GM12865 (cell line): ENCODE results near the gene HS3ST4.

Experiments
- DNase-seq: peaks from one replicate; pipeline ENCODE4 v3.0.0; 2010; ENCODE audit warnings: low read depth
- H3K4me3 ChIP-seq: 2 replicates; pipeline ENCODE4 v1.5.1; 2011; ENCODE audit warnings: mild to moderate bottlenecking, low read depth, low read length, control low read depth
- TF ChIP-seq, protein P1 (sequence below): IDR thresholded peaks from 2 replicates; pipeline ENCODE4 v1.5.1; 2011; ENCODE audit warnings: low read length, control low read depth, low read depth, inconsistent platforms; ENCODE audit not compliant: insufficient read depth; ENCODE audit errors: missing control alignments

Gene HS3ST4

DNA sequence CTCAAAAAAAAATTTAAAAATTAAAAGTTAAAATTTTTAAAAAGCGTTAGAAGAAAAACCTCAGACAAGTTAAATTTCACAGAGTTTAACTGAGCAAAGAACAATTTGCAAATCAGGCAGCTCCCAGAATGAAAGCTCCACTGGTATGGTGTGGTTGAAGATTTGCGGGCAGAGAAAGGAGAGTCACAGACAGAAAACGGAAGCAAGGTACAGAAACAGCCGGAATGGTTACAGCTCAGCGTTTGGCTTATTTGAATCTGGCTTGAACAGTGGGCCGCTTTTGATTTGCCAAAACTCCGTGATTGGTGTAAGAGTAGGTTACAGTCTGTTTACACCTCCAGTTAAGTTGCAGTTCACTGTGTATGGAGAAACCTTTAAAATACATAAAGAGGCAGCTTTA, 297.1 kb downstream of the HS3ST4 start:
- DNase-seq = no peak
- TF ChIP-seq, protein P1, sequence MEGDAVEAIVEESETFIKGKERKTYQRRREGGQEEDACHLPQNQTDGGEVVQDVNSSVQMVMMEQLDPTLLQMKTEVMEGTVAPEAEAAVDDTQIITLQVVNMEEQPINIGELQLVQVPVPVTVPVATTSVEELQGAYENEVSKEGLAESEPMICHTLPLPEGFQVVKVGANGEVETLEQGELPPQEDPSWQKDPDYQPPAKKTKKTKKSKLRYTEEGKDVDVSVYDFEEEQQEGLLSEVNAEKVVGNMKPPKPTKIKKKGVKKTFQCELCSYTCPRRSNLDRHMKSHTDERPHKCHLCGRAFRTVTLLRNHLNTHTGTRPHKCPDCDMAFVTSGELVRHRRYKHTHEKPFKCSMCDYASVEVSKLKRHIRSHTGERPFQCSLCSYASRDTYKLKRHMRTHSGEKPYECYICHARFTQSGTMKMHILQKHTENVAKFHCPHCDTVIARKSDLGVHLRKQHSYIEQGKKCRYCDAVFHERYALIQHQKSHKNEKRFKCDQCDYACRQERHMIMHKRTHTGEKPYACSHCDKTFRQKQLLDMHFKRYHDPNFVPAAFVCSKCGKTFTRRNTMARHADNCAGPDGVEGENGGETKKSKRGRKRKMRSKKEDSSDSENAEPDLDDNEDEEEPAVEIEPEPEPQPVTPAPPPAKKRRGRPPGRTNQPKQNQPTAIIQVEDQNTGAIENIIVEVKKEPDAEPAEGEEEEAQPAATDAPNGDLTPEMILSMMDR = no peak
- no peak overlapping the region for H3K4me3 ChIP-seq

DNA sequence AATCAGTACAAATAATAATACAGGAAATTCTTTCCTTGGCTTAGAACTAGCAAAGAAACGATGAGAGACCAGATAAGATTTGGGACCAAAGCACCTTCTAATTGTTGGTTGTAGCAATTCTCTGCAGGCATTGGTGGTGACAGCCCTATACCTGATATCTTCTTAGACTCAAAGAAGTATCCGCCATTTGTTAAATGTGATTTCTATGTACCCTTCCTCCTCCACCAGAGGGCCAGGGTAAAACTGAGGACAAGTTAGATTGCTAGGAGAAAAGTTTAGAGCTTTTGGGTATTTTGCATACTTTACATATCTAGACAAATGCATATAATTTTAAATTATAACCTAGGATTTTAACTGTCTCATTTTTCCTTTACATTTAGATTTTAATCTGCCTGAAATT, 304.3 kb downstream of the HS3ST4 start:
- TF ChIP-seq, protein P1 = peak; percentile 15
- no peak overlapping the region for H3K4me3 ChIP-seq
- no peak for DNase-seq

DNA sequence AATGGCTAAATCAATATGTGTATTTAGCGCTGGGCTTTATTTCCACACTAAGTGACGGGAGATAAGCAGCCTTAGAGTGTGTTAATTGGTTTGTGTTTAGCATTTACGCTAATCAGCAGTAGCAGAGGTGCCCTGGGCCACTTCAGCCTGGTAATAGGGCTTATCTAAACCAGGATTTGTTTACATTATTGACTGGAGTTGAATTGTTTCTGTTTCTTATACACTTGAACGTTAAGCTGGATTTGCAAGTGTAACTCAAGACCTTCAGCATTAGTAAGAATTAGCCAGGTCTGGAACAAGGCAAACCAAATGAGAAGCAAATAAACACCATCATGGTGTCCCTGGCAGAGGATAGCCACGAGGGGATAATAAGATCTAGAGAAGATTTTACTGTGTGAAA, 313.6 kb downstream of the HS3ST4 start:
- TF ChIP-seq, protein P1 = no peak
- DNase-seq = no peak
- no peak overlapping the region for H3K4me3 ChIP-seq

- H3K4me3 ChIP-seq = no peak overlapping the region
- DNase-seq = no peak
- TF ChIP-seq, protein P1 = no peak
Measured at GRCh38 chr16:26012376-26012775, 320.6 kb downstream of the HS3ST4 start.

DNA sequence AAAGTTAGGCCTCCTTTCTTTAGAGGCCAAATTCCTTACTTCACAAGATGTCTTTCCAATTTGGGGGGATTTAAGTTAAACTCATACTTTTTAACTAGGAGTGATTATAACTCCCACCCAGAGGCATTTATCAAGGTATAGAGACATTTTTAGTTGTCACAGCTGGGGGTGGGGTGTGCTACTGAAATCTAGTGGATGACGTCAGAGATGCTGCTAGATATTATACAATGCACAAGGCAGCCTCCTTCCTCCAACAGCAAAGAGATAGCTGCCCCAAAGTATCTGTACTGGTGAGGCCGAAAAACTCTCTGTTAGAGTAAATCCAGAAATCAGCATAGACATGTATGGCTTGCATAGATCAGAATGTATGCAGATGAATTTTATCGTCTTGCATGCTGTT, 324.0 kb downstream of the HS3ST4 start:
- DNase-seq = no peak

DNA sequence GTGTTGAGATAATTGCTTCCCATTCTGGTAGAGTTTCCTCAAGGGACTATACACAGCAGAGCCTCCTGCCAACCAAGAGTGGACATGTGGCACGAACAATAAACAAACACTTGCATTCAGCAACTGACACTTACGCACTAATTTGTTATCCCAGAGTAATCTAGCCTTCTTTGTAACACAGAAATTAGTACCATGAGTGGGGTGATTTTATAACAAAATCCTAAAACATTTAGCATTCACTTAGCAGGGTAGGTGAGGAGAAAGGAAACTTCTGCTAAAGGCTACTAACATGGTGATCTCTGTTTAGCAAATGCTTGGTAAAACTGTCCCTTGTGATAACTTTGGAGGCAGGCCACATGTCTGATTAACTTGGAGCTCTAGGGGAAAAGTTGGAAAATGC, 325.2 kb downstream of the HS3ST4 start:
- no peak overlapping the region for H3K4me3 ChIP-seq
- TF ChIP-seq, protein P1 = no peak
- DNase-seq = no peak

More for the DNA sequence above, 324.0 kb downstream of the HS3ST4 start:
- TF ChIP-seq, protein P1 = no peak
- H3K4me3 ChIP-seq = no peak overlapping the region
